GM12875 (cell line): Measurements from ENCODE around the gene RIN3.

Source experiments
- H3K4me3 ChIP-seq: one replicate; pipeline ENCODE4 v1.5.1; 2011; ENCODE audit warnings: low read depth, low read length, control low read depth
- CTCF ChIP-seq: IDR thresholded peaks from 2 replicates; pipeline ENCODE4 v1.5.1; 2011; ENCODE audit warnings: low read depth, mild to moderate bottlenecking, control low read depth, inconsistent platforms, low read length, moderate library complexity, borderline replicate concordance; ENCODE audit not compliant: insufficient read depth

Gene RIN3

GRCh38 chr14:92599811-92600210, 86.2 kb downstream of the RIN3 start:
- TF ChIP-seq CTCF, result no peak
- no peak overlapping the region for H3K4me3 ChIP-seq

GRCh38 chr14:92600318-92601053, 86.9 kb downstream of the RIN3 start:
- no peak for TF ChIP-seq CTCF
- H3K4me3 ChIP-seq, result no peak overlapping the region

- no peak for TF ChIP-seq CTCF
- no peak overlapping the region for H3K4me3 ChIP-seq
Observed at GRCh38 chr14:92601131-92601710, 87.6 kb downstream of the RIN3 start.

GRCh38 chr14:92601757-92602417, 88.3 kb downstream of the RIN3 start:
- no peak overlapping the region for H3K4me3 ChIP-seq
- TF ChIP-seq CTCF, result no peak

- H3K4me3 ChIP-seq, result no peak overlapping the region
- no peak for TF ChIP-seq CTCF
Observed at GRCh38 chr14:92603309-92604242, 90.0 kb downstream of the RIN3 start.

- no peak for TF ChIP-seq CTCF
- no peak overlapping the region for H3K4me3 ChIP-seq
Observed at GRCh38 chr14:92605274-92605940, 91.8 kb downstream of the RIN3 start.
